WTC11 (cell line): ENCODE measurements around the gene STT3B. TPM values are rescaled to one million over a fixed set of nuclear protein-coding genes. Genes with fewer than 3 reads are reported as not detected.

Source experiments
- ATAC-seq: fragments of 200-7000 bp; cut with Tn5 transposase; 2 replicates; pipeline ENCODE4 v1.10.0; 2021; ENCODE audit warnings: mild to moderate bottlenecking, moderate library complexity
- CTCF ChIA-PET: fragments of 300-600 bp; sonication (Branson Sonifier 250); formaldehyde crosslinking; loops from one replicate; lab custom pipeline; 2021; ENCODE audit warnings: antibody characterized with exemption; lab: Charles Lee
- POLR2A ChIA-PET: fragments of 350-600 bp; sonication (Branson Sonifier 250); formaldehyde crosslinking; loops from one replicate; lab custom pipeline; 2021; ENCODE audit warnings: antibody characterized with exemption; lab: Charles Lee
- DNase-seq: peaks from one replicate; pipeline ENCODE4 v3.0.0; 2021; ENCODE audit warnings: low spot score
- H3K27ac Mint-ChIP-seq: 2 replicates; pipeline ENCODE4 v1.8.0; 2021; ENCODE audit warnings: mixed read lengths
- H3K27me3 Mint-ChIP-seq: 2 replicates; pipeline ENCODE4 v1.8.0; 2021; ENCODE audit warnings: low read depth, mild to moderate bottlenecking, moderate library complexity, mixed read lengths
- H3K36me3 Mint-ChIP-seq: 2 replicates; pipeline ENCODE4 v1.8.0; 2021; ENCODE audit warnings: mixed read lengths
- H3K4me1 Mint-ChIP-seq: 2 replicates; pipeline ENCODE4 v1.8.0; 2022; ENCODE audit warnings: mixed read lengths
- H3K4me3 Mint-ChIP-seq: 2 replicates; pipeline ENCODE4 v1.8.0; 2021; ENCODE audit warnings: mild to moderate bottlenecking, moderate library complexity, mixed read lengths
- H3K9me3 Mint-ChIP-seq: 2 replicates; pipeline ENCODE4 v1.8.0; 2021; ENCODE audit warnings: mixed read lengths
- ATF1 ChIP-seq: sonication (generic); formaldehyde crosslinking; IDR thresholded peaks from 2 replicates; pipeline ENCODE4 v1.8.1; 2023; ENCODE audit warnings: mild to moderate bottlenecking, moderate library complexity, missing genetic modification reagents
- CBFB ChIP-seq: sonication (generic); formaldehyde crosslinking; IDR thresholded peaks from 2 replicates; pipeline ENCODE4 v1.8.1; 2022; ENCODE audit warnings: mild to moderate bottlenecking, low read depth, missing genetic modification reagents
- CREM ChIP-seq: sonication (generic); formaldehyde crosslinking; IDR thresholded peaks from 2 replicates; pipeline ENCODE4 v1.8.1; 2022; ENCODE audit warnings: mild to moderate bottlenecking, missing genetic modification reagents, moderate library complexity
- ELF4 ChIP-seq: sonication (generic); formaldehyde crosslinking; IDR thresholded peaks from 2 replicates; pipeline ENCODE4 v1.8.1; 2022; ENCODE audit warnings: low read depth, mild to moderate bottlenecking, moderate library complexity, missing genetic modification reagents
- FOXJ3 ChIP-seq: sonication (generic); formaldehyde crosslinking; IDR thresholded peaks from 2 replicates; pipeline ENCODE4 v1.9.0; 2021; ENCODE audit warnings: missing genetic modification reagents, mild to moderate bottlenecking, borderline replicate concordance
- NFATC4 ChIP-seq: fragments of 250-450 bp; sonication (Bioruptor Pico); IDR thresholded peaks from 2 replicates; pipeline ENCODE4 v1.9.0; 2021; ENCODE audit warnings: mild to moderate bottlenecking
- NR1H2 ChIP-seq: sonication (generic); formaldehyde crosslinking; IDR thresholded peaks from 2 replicates; pipeline ENCODE4 v1.9.0; 2021; ENCODE audit warnings: mild to moderate bottlenecking, moderate library complexity, missing genetic modification reagents
- PRRX2 ChIP-seq: fragments of 250-450 bp; sonication (Bioruptor Pico); IDR thresholded peaks from 2 replicates; pipeline ENCODE4 v1.8.0; 2021; ENCODE audit warnings: mild to moderate bottlenecking
- ZNF232 ChIP-seq: sonication (generic); formaldehyde crosslinking; IDR thresholded peaks from 2 replicates; pipeline ENCODE4 v1.8.0; 2022; ENCODE audit warnings: mild to moderate bottlenecking, missing genetic modification reagents
- ZNF416 ChIP-seq: fragments of 250-450 bp; sonication (Bioruptor Pico); IDR thresholded peaks from 2 replicates; pipeline ENCODE4 v1.9.0; 2021; ENCODE audit warnings: mild to moderate bottlenecking, inconsistent platforms
- total RNA-seq: library from RNA; stranded (reverse); gene quantifications from 3 replicates; pipeline ENCODE4 v1.2.3, GENCODE V29; 2021
- TF ChIP-seq, protein P1 (sequence below): sonication (generic); formaldehyde crosslinking; conservative IDR thresholded peaks from 2 replicates; pipeline ENCODE4 v1.8.1; 2023; ENCODE audit warnings: mild to moderate bottlenecking, low read depth, missing genetic modification reagents, moderate library complexity
- TF ChIP-seq, protein P2 (sequence below): fragments of 250-450 bp; sonication (Bioruptor Pico); IDR thresholded peaks from 2 replicates; pipeline ENCODE4 v1.9.0; 2021; ENCODE audit warnings: mild to moderate bottlenecking
- TF ChIP-seq, protein P3 (sequence below): sonication (generic); formaldehyde crosslinking; IDR thresholded peaks from 2 replicates; pipeline ENCODE4 v1.8.1; 2023; ENCODE audit warnings: mild to moderate bottlenecking, missing genetic modification reagents, borderline replicate concordance
- TF ChIP-seq, protein P4 (sequence below): sonication (generic); formaldehyde crosslinking; IDR thresholded peaks from 2 replicates; pipeline ENCODE4 v1.8.1; 2023; ENCODE audit warnings: mild to moderate bottlenecking, missing genetic modification reagents, moderate library complexity
- TF ChIP-seq, protein P5 (sequence below): sonication (generic); formaldehyde crosslinking; IDR thresholded peaks from 2 replicates; pipeline ENCODE4 v1.8.0; 2022; ENCODE audit warnings: mild to moderate bottlenecking, missing genetic modification reagents
- TF ChIP-seq, protein P6 (sequence below): fragments of 250-450 bp; sonication (Bioruptor Pico); IDR thresholded peaks from 2 replicates; pipeline ENCODE4 v1.9.0; 2021; ENCODE audit warnings: mild to moderate bottlenecking

The STT3B gene
- total RNA-seq, 1 experiment from 2014 or later = 103 TPM

DNA sequence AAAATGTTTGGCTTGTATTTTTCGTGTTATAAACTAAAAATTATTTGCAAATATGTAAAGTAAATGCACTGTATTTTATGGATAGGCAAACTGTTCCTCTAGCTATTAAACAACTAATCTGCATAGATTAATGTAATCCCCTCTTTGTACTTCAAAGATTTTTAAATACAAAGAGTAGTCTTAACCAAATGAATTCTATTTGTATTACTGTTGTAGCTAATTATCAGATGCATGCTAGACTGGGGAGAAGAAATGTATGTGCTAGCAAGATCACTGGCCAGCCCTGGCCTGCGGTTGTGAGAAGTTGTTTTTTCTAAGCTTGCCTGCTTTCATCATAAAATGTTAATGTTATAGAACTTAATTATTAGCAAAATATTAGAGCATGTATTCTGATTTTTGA is 92.6 kb downstream of the STT3B start:
- ATAC-seq = no peak
- Mint-ChIP-seq H3K27me3 (no peaks in the 10 kb centered on the region), H3K36me3 (peaks cover 24% of the 10 kb centered on the region), H3K27ac (no peak overlapping the region), H3K4me3 (no peak overlapping the region), H3K4me1 (peaks cover 28% of the 10 kb centered on the region), H3K9me3 (no peaks in the 10 kb centered on the region)
- ChIA-PET POLR2A (no interaction called here), CTCF (interaction anchor here (0.8 to 1.6 kb wide), 2 partner anchors 13 to 15 kb away, joined by 5 read pairs; no protein-coding TSS in a partner anchor)
- TF ChIP-seq ZNF416 (CRISPR knock-in tag) = no peak
- no peak for TF ChIP-seq NR1H2 (CRISPR knock-in tag)
- TF ChIP-seq ZNF232 = no peak
- no peak for TF ChIP-seq FOXJ3
- TF ChIP-seq, protein P1, sequence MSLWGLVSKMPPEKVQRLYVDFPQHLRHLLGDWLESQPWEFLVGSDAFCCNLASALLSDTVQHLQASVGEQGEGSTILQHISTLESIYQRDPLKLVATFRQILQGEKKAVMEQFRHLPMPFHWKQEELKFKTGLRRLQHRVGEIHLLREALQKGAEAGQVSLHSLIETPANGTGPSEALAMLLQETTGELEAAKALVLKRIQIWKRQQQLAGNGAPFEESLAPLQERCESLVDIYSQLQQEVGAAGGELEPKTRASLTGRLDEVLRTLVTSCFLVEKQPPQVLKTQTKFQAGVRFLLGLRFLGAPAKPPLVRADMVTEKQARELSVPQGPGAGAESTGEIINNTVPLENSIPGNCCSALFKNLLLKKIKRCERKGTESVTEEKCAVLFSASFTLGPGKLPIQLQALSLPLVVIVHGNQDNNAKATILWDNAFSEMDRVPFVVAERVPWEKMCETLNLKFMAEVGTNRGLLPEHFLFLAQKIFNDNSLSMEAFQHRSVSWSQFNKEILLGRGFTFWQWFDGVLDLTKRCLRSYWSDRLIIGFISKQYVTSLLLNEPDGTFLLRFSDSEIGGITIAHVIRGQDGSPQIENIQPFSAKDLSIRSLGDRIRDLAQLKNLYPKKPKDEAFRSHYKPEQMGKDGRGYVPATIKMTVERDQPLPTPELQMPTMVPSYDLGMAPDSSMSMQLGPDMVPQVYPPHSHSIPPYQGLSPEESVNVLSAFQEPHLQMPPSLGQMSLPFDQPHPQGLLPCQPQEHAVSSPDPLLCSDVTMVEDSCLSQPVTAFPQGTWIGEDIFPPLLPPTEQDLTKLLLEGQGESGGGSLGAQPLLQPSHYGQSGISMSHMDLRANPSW (CRISPR knock-in tag) = no peak
- TF ChIP-seq, protein P2, sequence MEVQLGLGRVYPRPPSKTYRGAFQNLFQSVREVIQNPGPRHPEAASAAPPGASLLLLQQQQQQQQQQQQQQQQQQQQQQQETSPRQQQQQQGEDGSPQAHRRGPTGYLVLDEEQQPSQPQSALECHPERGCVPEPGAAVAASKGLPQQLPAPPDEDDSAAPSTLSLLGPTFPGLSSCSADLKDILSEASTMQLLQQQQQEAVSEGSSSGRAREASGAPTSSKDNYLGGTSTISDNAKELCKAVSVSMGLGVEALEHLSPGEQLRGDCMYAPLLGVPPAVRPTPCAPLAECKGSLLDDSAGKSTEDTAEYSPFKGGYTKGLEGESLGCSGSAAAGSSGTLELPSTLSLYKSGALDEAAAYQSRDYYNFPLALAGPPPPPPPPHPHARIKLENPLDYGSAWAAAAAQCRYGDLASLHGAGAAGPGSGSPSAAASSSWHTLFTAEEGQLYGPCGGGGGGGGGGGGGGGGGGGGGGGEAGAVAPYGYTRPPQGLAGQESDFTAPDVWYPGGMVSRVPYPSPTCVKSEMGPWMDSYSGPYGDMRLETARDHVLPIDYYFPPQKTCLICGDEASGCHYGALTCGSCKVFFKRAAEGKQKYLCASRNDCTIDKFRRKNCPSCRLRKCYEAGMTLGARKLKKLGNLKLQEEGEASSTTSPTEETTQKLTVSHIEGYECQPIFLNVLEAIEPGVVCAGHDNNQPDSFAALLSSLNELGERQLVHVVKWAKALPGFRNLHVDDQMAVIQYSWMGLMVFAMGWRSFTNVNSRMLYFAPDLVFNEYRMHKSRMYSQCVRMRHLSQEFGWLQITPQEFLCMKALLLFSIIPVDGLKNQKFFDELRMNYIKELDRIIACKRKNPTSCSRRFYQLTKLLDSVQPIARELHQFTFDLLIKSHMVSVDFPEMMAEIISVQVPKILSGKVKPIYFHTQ = no peak
- no peak for TF ChIP-seq CBFB (CRISPR knock-in tag)
- TF ChIP-seq PRRX2 (CRISPR knock-in tag) = no peak
- TF ChIP-seq ATF1 (CRISPR knock-in tag) = no peak
- no peak for TF ChIP-seq CREM
- TF ChIP-seq, protein P3, sequence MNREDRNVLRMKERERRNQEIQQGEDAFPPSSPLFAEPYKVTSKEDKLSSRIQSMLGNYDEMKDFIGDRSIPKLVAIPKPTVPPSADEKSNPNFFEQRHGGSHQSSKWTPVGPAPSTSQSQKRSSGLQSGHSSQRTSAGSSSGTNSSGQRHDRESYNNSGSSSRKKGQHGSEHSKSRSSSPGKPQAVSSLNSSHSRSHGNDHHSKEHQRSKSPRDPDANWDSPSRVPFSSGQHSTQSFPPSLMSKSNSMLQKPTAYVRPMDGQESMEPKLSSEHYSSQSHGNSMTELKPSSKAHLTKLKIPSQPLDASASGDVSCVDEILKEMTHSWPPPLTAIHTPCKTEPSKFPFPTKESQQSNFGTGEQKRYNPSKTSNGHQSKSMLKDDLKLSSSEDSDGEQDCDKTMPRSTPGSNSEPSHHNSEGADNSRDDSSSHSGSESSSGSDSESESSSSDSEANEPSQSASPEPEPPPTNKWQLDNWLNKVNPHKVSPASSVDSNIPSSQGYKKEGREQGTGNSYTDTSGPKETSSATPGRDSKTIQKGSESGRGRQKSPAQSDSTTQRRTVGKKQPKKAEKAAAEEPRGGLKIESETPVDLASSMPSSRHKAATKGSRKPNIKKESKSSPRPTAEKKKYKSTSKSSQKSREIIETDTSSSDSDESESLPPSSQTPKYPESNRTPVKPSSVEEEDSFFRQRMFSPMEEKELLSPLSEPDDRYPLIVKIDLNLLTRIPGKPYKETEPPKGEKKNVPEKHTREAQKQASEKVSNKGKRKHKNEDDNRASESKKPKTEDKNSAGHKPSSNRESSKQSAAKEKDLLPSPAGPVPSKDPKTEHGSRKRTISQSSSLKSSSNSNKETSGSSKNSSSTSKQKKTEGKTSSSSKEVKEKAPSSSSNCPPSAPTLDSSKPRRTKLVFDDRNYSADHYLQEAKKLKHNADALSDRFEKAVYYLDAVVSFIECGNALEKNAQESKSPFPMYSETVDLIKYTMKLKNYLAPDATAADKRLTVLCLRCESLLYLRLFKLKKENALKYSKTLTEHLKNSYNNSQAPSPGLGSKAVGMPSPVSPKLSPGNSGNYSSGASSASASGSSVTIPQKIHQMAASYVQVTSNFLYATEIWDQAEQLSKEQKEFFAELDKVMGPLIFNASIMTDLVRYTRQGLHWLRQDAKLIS (CRISPR knock-in tag) = no peak
- TF ChIP-seq, protein P4, sequence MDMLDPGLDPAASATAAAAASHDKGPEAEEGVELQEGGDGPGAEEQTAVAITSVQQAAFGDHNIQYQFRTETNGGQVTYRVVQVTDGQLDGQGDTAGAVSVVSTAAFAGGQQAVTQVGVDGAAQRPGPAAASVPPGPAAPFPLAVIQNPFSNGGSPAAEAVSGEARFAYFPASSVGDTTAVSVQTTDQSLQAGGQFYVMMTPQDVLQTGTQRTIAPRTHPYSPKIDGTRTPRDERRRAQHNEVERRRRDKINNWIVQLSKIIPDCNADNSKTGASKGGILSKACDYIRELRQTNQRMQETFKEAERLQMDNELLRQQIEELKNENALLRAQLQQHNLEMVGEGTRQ = no peak
- TF ChIP-seq, protein P5, sequence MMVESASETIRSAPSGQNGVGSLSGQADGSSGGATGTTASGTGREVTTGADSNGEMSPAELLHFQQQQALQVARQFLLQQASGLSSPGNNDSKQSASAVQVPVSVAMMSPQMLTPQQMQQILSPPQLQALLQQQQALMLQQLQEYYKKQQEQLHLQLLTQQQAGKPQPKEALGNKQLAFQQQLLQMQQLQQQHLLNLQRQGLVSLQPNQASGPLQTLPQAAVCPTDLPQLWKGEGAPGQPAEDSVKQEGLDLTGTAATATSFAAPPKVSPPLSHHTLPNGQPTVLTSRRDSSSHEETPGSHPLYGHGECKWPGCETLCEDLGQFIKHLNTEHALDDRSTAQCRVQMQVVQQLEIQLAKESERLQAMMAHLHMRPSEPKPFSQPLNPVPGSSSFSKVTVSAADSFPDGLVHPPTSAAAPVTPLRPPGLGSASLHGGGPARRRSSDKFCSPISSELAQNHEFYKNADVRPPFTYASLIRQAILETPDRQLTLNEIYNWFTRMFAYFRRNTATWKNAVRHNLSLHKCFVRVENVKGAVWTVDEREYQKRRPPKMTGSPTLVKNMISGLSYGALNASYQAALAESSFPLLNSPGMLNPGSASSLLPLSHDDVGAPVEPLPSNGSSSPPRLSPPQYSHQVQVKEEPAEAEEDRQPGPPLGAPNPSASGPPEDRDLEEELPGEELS = no peak
- TF ChIP-seq, protein P6, sequence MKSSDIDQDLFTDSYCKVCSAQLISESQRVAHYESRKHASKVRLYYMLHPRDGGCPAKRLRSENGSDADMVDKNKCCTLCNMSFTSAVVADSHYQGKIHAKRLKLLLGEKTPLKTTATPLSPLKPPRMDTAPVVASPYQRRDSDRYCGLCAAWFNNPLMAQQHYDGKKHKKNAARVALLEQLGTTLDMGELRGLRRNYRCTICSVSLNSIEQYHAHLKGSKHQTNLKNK (CRISPR knock-in tag) = no peak
- no peak for TF ChIP-seq ELF4
- no peak for TF ChIP-seq NFATC4 (CRISPR knock-in tag)
- no peak for DNase-seq
